GM23248 (cell line): ENCODE results near the gene STRA8. TPM values are rescaled to one million over a fixed set of nuclear protein-coding genes. Genes with fewer than 3 reads are reported as not detected.

ENCODE experiments used
- DNase-seq: peaks from one replicate; pipeline ENCODE4 v3.0.0-alpha.2; 2015
- H2AFZ ChIP-seq: fragments of 200-600 bp; sonication (generic); 2 replicates; pipeline ENCODE4 v1.6.1; 2016; ENCODE audit warnings: antibody characterized with exemption
- H3F3A ChIP-seq: fragments of 200-600 bp; sonication (generic); 2 replicates; pipeline ENCODE4 v1.6.1; 2016; ENCODE audit warnings: mild to moderate bottlenecking, antibody characterized with exemption, mixed run types; ENCODE audit not compliant: insufficient read depth
- H3K27ac ChIP-seq: fragments of 200-600 bp; sonication (generic); 2 replicates; pipeline ENCODE4 v1.5.1; 2016; ENCODE audit warnings: mild to moderate bottlenecking
- H3K27me3 ChIP-seq: fragments of 200-600 bp; sonication (generic); replicated peaks from 2 replicates; pipeline ENCODE4 v1.6.1; 2016; ENCODE audit warnings: mild to moderate bottlenecking; ENCODE audit not compliant: insufficient read depth
- H3K36me3 ChIP-seq: fragments of 200-600 bp; sonication (generic); 2 replicates; pipeline ENCODE4 v1.6.1; 2016; ENCODE audit warnings: low read depth, mild to moderate bottlenecking
- H3K4me1 ChIP-seq: fragments of 200-600 bp; sonication (generic); 2 replicates; pipeline ENCODE4 v1.6.1; 2016; ENCODE audit warnings: mild to moderate bottlenecking; ENCODE audit not compliant: insufficient read depth
- H3K4me2 ChIP-seq: fragments of 200-600 bp; sonication (generic); one replicate; pipeline ENCODE4 v1.6.1; 2016; ENCODE audit warnings: mild to moderate bottlenecking; ENCODE audit not compliant: unreplicated experiment
- H3K4me3 ChIP-seq: fragments of 200-600 bp; sonication (generic); 2 replicates; pipeline ENCODE4 v1.5.1; 2016; ENCODE audit warnings: mild to moderate bottlenecking
- H3K79me2 ChIP-seq: fragments of 200-600 bp; sonication (generic); 2 replicates; pipeline ENCODE4 v1.6.1; 2016; ENCODE audit warnings: mild to moderate bottlenecking; ENCODE audit not compliant: insufficient read depth
- H3K9ac ChIP-seq: fragments of 200-600 bp; sonication (generic); 2 replicates; pipeline ENCODE4 v1.6.1; 2016; ENCODE audit warnings: mild to moderate bottlenecking
- H3K9me2 ChIP-seq: fragments of 200-600 bp; sonication (generic); 2 replicates; pipeline ENCODE4 v1.6.1; 2016; ENCODE audit warnings: mixed run types, mild to moderate bottlenecking, moderate library complexity; ENCODE audit not compliant: insufficient read depth
- H3K9me3 ChIP-seq: fragments of 200-600 bp; sonication (generic); one replicate; pipeline ENCODE4 v1.6.1; 2017; ENCODE audit warnings: low read depth
- H4K20me1 ChIP-seq: fragments of 200-600 bp; sonication (generic); 2 replicates; pipeline ENCODE4 v1.6.0; 2016; ENCODE audit not compliant: insufficient read depth
- EZH2 ChIP-seq: fragments of 200-600 bp; sonication (generic); IDR thresholded peaks from 2 replicates; pipeline ENCODE4 v1.6.1; 2018; ENCODE audit warnings: antibody characterized with exemption, mild to moderate bottlenecking; ENCODE audit not compliant: insufficient read depth, poor library complexity, severe bottlenecking
- EZH2phosphoT487 ChIP-seq: fragments of 200-600 bp; sonication (generic); IDR thresholded peaks from 2 replicates; pipeline ENCODE4 v1.6.1; 2018; ENCODE audit warnings: antibody characterized with exemption, moderate library complexity, mild to moderate bottlenecking, low read depth; ENCODE audit not compliant: insufficient read depth
- WGBS, 2 experiments: methylation state at CpG; one replicate each; pipeline ENCODE4 v1.1.6; 2015 to 2017; ENCODE audit warnings: low lambda C conversion rate in 2 of 2, low coverage in 1 of 2; ENCODE audit errors: missing lambda C conversion rate in 2 of 2; 5-methylcytosine and 5-hydroxymethylcytosine counted together
- in situ Hi-C: fragments of 300-500 bp; cut with MboI; formaldehyde crosslinking; loops from 2 replicates; pipeline ENCODE4 v1.15.0; 2020
- polyA plus RNA-seq: library from polyadenylated mRNA; unstranded; fragments of >200 nt; fragmentation: Nextera tagmentation; extraction: Ambion mirVana; gene quantifications from 2 replicates; pipeline ENCODE4 v1.2.1, GENCODE V29; 2016
- total RNA-seq: library from RNA; depleted of rRNA; stranded (reverse); fragments of >200 nt; shearing (Covaris generic); gene quantifications from 2 replicates; pipeline ENCODE4 v1.2.3, GENCODE V29; 2014

STRA8 gene
- total and polyA plus RNA-seq, 2 experiments from 2014 or later, result not detected

- Histone ChIP-seq H3K27ac (no peak overlapping the region), H2AFZ (no peak overlapping the region), H3K9me3 (no peaks in the 10 kb centered on the region), H3K79me2 (no peaks in the 10 kb centered on the region), H3K9ac (no peak overlapping the region), H3K4me2 (no peak overlapping the region), H3F3A (no peaks in the 10 kb centered on the region), H4K20me1 (no peaks in the 10 kb centered on the region), H3K9me2 (no peaks in the 10 kb centered on the region), H3K27me3 (peaks cover 7% of the 10 kb centered on the region), H3K4me1 (0 out of 2 replicates have a peak, but pooled peaks cover 9% of the 10 kb centered on the region), H3K4me3 (no peak overlapping the region), H3K36me3 (no peaks in the 10 kb centered on the region)
- in situ Hi-C loops, result no loop called here
- DNase-seq, result no peak
- 8 to 23% methylated on average over 1 of the region's 1 CpG for WGBS, 2 experiments
- no peak for TF ChIP-seq EZH2
- TF ChIP-seq EZH2phosphoT487, result no peak
Measured at GRCh38 chr7:135265637-135266036, 32.0 kb downstream of the STRA8 start.

DNA sequence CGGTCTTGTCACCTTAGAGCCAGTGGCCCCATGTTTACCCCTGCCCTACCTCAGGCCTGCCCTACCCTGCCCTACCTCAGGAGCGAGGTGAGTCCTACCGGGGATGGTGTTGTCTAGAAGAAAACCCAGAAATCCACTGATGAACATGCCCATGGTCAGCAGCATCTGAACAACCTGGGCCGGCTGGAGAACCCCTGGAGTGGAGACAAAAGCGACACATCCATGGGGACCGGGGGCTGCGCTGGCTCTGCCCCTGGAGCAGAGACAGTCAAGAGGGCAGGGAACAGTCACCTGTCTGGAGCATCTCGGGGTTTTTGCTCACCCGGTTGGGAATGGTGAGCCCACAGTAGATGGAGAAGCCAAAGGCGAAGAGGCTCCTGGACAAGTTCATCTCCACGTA, 36.3 kb downstream of the STRA8 start:
- H3K4me3 ChIP-seq, result no peak overlapping the region
- no peaks in the 10 kb centered on the region for H4K20me1 ChIP-seq
- WGBS, 2 experiments, result 87 to 92% methylated on average over 11 of the region's 11 CpGs
- no peak for DNase-seq
- H3F3A ChIP-seq, result no peaks in the 10 kb centered on the region
- no peak overlapping the region for H2AFZ ChIP-seq
- no peak overlapping the region for H3K27ac ChIP-seq
- no peaks in the 10 kb centered on the region for H3K79me2 ChIP-seq
- no peak overlapping the region for H3K9ac ChIP-seq
- no peaks in the 10 kb centered on the region for H3K4me1 ChIP-seq
- in situ Hi-C loops, result loop anchor here (10.0 kb wide), 2 partner anchors 375 to 585 kb away; no protein-coding TSS in a partner anchor
- peaks cover 7% of the 10 kb centered on the region for H3K27me3 ChIP-seq
- TF ChIP-seq EZH2phosphoT487 (no peak), EZH2 (no peak)
- no peaks in the 10 kb centered on the region for H3K36me3 ChIP-seq
- H3K9me3 ChIP-seq, result no peaks in the 10 kb centered on the region
- no peaks in the 10 kb centered on the region for H3K9me2 ChIP-seq
- no peak overlapping the region for H3K4me2 ChIP-seq

- TF ChIP-seq EZH2 (no peak), EZH2phosphoT487 (no peak)
- H3K36me3 ChIP-seq, result no peaks in the 10 kb centered on the region
- 63 to 69% methylated on average over 12 to 20 of the region's 23 CpGs for WGBS, 2 experiments
- H4K20me1 ChIP-seq, result no peaks in the 10 kb centered on the region
- H3F3A ChIP-seq, result no peaks in the 10 kb centered on the region
- H2AFZ ChIP-seq, result no peak overlapping the region
- H3K27ac ChIP-seq, result no peak overlapping the region
- no peaks in the 10 kb centered on the region for H3K4me1 ChIP-seq
- H3K4me3 ChIP-seq, result no peak overlapping the region
- no peak overlapping the region for H3K9ac ChIP-seq
- H3K27me3 ChIP-seq, result peaks cover 7% of the 10 kb centered on the region
- no peak for DNase-seq
- H3K9me3 ChIP-seq, result no peaks in the 10 kb centered on the region
- no peak overlapping the region for H3K4me2 ChIP-seq
- in situ Hi-C loops, result loop anchor here (10.0 kb wide), 2 partner anchors 374 to 586 kb away; no protein-coding TSS in a partner anchor
- H3K9me2 ChIP-seq, result no peaks in the 10 kb centered on the region
- H3K79me2 ChIP-seq, result no peaks in the 10 kb centered on the region
Measured at GRCh38 chr7:135270577-135271254, 37.1 kb downstream of the STRA8 start.

- H3K4me3 ChIP-seq, result no peak overlapping the region
- in situ Hi-C loops, result loop anchor here (10.0 kb wide), 2 partner anchors 374 to 586 kb away; no protein-coding TSS in a partner anchor
- 81 to 85% methylated on average over 10 of the region's 10 CpGs for WGBS, 2 experiments
Measured at GRCh38 chr7:135271255-135271615, 37.6 kb downstream of the STRA8 start.

More at GRCh38 chr7:135271255-135271615, 37.6 kb downstream of the STRA8 start:
- DNase-seq, result no peak
- Histone ChIP-seq H3K27ac (no peak overlapping the region), H3K4me2 (no peak overlapping the region), H3K9me3 (no peaks in the 10 kb centered on the region), H3K79me2 (no peaks in the 10 kb centered on the region), H3F3A (no peaks in the 10 kb centered on the region), H2AFZ (no peak overlapping the region), H4K20me1 (no peaks in the 10 kb centered on the region), H3K27me3 (peaks cover 7% of the 10 kb centered on the region), H3K36me3 (no peaks in the 10 kb centered on the region), H3K9ac (no peak overlapping the region), H3K4me1 (no peaks in the 10 kb centered on the region), H3K9me2 (no peaks in the 10 kb centered on the region)
- TF ChIP-seq EZH2 (no peak), EZH2phosphoT487 (no peak)
